ENCODE measurements around the gene PTPN13. TPM values are rescaled to one million over a fixed set of nuclear protein-coding genes. Genes with fewer than 3 reads are reported as not detected.

Gene PTPN13
- total RNA-seq, 2 experiments from 2014 or later: 2.7 to 3.2 TPM

- ChIA-PET CTCF (no interaction called here), POLR2A (no interaction called here)
- H3K36me3 Mint-ChIP-seq: no peaks in the 10 kb centered on the region
- no peak for DNase-seq
- H3K27me3 Mint-ChIP-seq: no peaks in the 10 kb centered on the region
- intact Hi-C loops (cut with micrococcal nuclease): no loop called here
- H3K9me3 Mint-ChIP-seq: no peaks in the 10 kb centered on the region
- H3K4me3 Mint-ChIP-seq: no peak overlapping the region
- no peaks in the 10 kb centered on the region for H3K4me1 Mint-ChIP-seq (ENCODE audit: low read depth)
- no peak overlapping the region for H3K27ac Mint-ChIP-seq
Measured at GRCh38 chr4:86563416-86563815, 30.7 kb upstream of the PTPN13 start.

GRCh38 chr4:86564795-86565194, 29.3 kb upstream of the PTPN13 start:
- ChIA-PET CTCF (no interaction called here), POLR2A (no interaction called here)
- no peak for DNase-seq
- intact Hi-C loops (cut with micrococcal nuclease): no loop called here
- Mint-ChIP-seq H3K36me3 (no peaks in the 10 kb centered on the region), H3K27me3 (no peaks in the 10 kb centered on the region), H3K27ac (no peak overlapping the region), H3K4me3 (no peak overlapping the region), H3K4me1 (ENCODE audit: low read depth) (peaks cover 7% of the 10 kb centered on the region), H3K9me3 (no peaks in the 10 kb centered on the region)

- Mint-ChIP-seq H3K4me1 (ENCODE audit: low read depth) (peaks cover 7% of the 10 kb centered on the region), H3K4me3 (no peak overlapping the region), H3K27ac (no peak overlapping the region), H3K36me3 (no peaks in the 10 kb centered on the region), H3K27me3 (no peaks in the 10 kb centered on the region), H3K9me3 (no peaks in the 10 kb centered on the region)
- no peak for DNase-seq
- POLR2A ChIA-PET: no interaction called here
- CTCF ChIA-PET: no interaction called here
- intact Hi-C loops (cut with micrococcal nuclease): no loop called here
Measured at GRCh38 chr4:86565651-86566050, 28.5 kb upstream of the PTPN13 start.

- H3K27me3 Mint-ChIP-seq: no peaks in the 10 kb centered on the region
- no peak overlapping the region for H3K4me3 Mint-ChIP-seq
- H3K4me1 Mint-ChIP-seq (ENCODE audit: low read depth): peaks cover 7% of the 10 kb centered on the region
- no peaks in the 10 kb centered on the region for H3K9me3 Mint-ChIP-seq
- intact Hi-C loops (cut with micrococcal nuclease): no loop called here
- H3K27ac Mint-ChIP-seq: no peak overlapping the region
- ChIA-PET POLR2A (no interaction called here), CTCF (no interaction called here)
- DNase-seq: no peak
- no peaks in the 10 kb centered on the region for H3K36me3 Mint-ChIP-seq
Measured at GRCh38 chr4:86569103-86569870, 24.8 kb upstream of the PTPN13 start.

- no peak for DNase-seq
- Mint-ChIP-seq H3K27me3 (no peaks in the 10 kb centered on the region), H3K36me3 (no peaks in the 10 kb centered on the region), H3K4me3 (no peak overlapping the region), H3K9me3 (no peaks in the 10 kb centered on the region), H3K27ac (no peak overlapping the region), H3K4me1 (ENCODE audit: low read depth) (peaks cover 2% of the 10 kb centered on the region)
- CTCF ChIA-PET: interaction anchor here (1.0 kb wide), 1 partner anchor 9 kb away, joined by 3 read pairs; no protein-coding TSS in a partner anchor
- intact Hi-C loops (cut with micrococcal nuclease): no loop called here
- POLR2A ChIA-PET: no interaction called here
Measured at GRCh38 chr4:86579941-86580340, 14.2 kb upstream of the PTPN13 start.

- Mint-ChIP-seq H3K4me3 (no peak overlapping the region), H3K27me3 (no peaks in the 10 kb centered on the region), H3K9me3 (no peaks in the 10 kb centered on the region), H3K4me1 (ENCODE audit: low read depth) (peaks cover 2% of the 10 kb centered on the region), H3K36me3 (no peaks in the 10 kb centered on the region), H3K27ac (no peak overlapping the region)
- intact Hi-C loops (cut with micrococcal nuclease): no loop called here
- DNase-seq: no peak
- ChIA-PET POLR2A (no interaction called here), CTCF (interaction anchor here (0.9 kb wide), 1 partner anchor 12 kb away, joined by 3 read pairs; the partner anchor contains the start of gene PTPN13)
Measured at GRCh38 chr4:86582410-86582809, 11.7 kb upstream of the PTPN13 start.

- Mint-ChIP-seq H3K4me1 (ENCODE audit: low read depth) (peaks cover 2% of the 10 kb centered on the region), H3K4me3 (no peak overlapping the region), H3K27me3 (no peaks in the 10 kb centered on the region), H3K36me3 (no peaks in the 10 kb centered on the region), H3K27ac (no peak overlapping the region), H3K9me3 (no peaks in the 10 kb centered on the region)
- no peak for DNase-seq
- intact Hi-C loops (cut with micrococcal nuclease): no loop called here
- POLR2A ChIA-PET: no interaction called here
- CTCF ChIA-PET: interaction anchor here (1.8 kb wide), 1 partner anchor 87 kb away, joined by 4 read pairs; no protein-coding TSS in a partner anchor
Measured at GRCh38 chr4:86586160-86586572, 7.9 kb upstream of the PTPN13 start.

GRCh38 chr4:86586626-86587380, 7.3 kb upstream of the PTPN13 start:
- ChIA-PET POLR2A (no interaction called here), CTCF (interaction anchor here (1.0 to 1.8 kb wide), 2 partner anchors 88 to 91 kb away, joined by 3 to 4 read pairs; no protein-coding TSS in a partner anchor)

GRCh38 chr4:86587381-86588140, 6.6 kb upstream of the PTPN13 start:
- Mint-ChIP-seq H3K27ac (no peak overlapping the region), H3K4me1 (ENCODE audit: low read depth) (no peaks in the 10 kb centered on the region), H3K9me3 (no peaks in the 10 kb centered on the region), H3K4me3 (no peak overlapping the region), H3K27me3 (peaks cover 3% of the 10 kb centered on the region), H3K36me3 (no peaks in the 10 kb centered on the region)
- POLR2A ChIA-PET: no interaction called here
- intact Hi-C loops (cut with micrococcal nuclease): no loop called here
- DNase-seq: no peak
- CTCF ChIA-PET: interaction anchor here (1.0 kb wide), 1 partner anchor 91 kb away, joined by 3 read pairs; no protein-coding TSS in a partner anchor

More at GRCh38 chr4:86586626-86587380, 7.3 kb upstream of the PTPN13 start:
- intact Hi-C loops (cut with micrococcal nuclease): no loop called here
- Mint-ChIP-seq H3K9me3 (no peaks in the 10 kb centered on the region), H3K4me1 (ENCODE audit: low read depth) (peaks cover 2% of the 10 kb centered on the region), H3K27me3 (no peaks in the 10 kb centered on the region), H3K36me3 (no peaks in the 10 kb centered on the region), H3K4me3 (no peak overlapping the region), H3K27ac (no peak overlapping the region)
- DNase-seq: no peak

GRCh38 chr4:86592553-86593249, 1.4 kb upstream of the PTPN13 start:
- H3K9me3 Mint-ChIP-seq: no peaks in the 10 kb centered on the region
- ChIA-PET POLR2A (no interaction called here), CTCF (no interaction called here)
- DNase-seq: no peak
- no peaks in the 10 kb centered on the region for H3K36me3 Mint-ChIP-seq
- H3K27ac Mint-ChIP-seq: no peak overlapping the region
- no peak overlapping the region for H3K4me3 Mint-ChIP-seq
- peaks cover 37% of the 10 kb centered on the region for H3K27me3 Mint-ChIP-seq
- peaks cover 15% of the 10 kb centered on the region for H3K4me1 Mint-ChIP-seq (ENCODE audit: low read depth)
- intact Hi-C loops (cut with micrococcal nuclease): loop anchor here (5.0 kb wide), 1 partner anchor 95 kb away; no protein-coding TSS in a partner anchor

GRCh38 chr4:86594559-86595425, 677 bp downstream of the PTPN13 start:
- CTCF ChIA-PET: interaction anchor here (0.8 to 1.3 kb wide), 5 partner anchors 13 to 99 kb away, joined by 3 to 5 read pairs (median 4); no protein-coding TSS in a partner anchor
- peaks cover 39% of the 10 kb centered on the region for H3K27me3 Mint-ChIP-seq

More at GRCh38 chr4:86594559-86595425, 677 bp downstream of the PTPN13 start:
- H3K9me3 Mint-ChIP-seq: no peaks in the 10 kb centered on the region
- peak overlapping the region; percentile 73 for H3K4me3 Mint-ChIP-seq
- DNase-seq: peak; percentile 27
- H3K27ac Mint-ChIP-seq: peak overlapping the region; percentile 47
- peaks cover 15% of the 10 kb centered on the region for H3K4me1 Mint-ChIP-seq (ENCODE audit: low read depth)
- H3K36me3 Mint-ChIP-seq: no peaks in the 10 kb centered on the region
- POLR2A ChIA-PET: interaction anchor here (1.1 kb wide), 1 partner anchor 50 kb away, joined by 3 read pairs; no protein-coding TSS in a partner anchor
- intact Hi-C loops (cut with micrococcal nuclease): loop anchor here (1.0 to 5.0 kb wide), 3 partner anchors 50 to 298 kb away; partner anchors contain the start of gene C4orf36

Measured in activated CD4-positive, alpha-beta memory T cell treated with anti-CD3 and anti-CD28 coated beads for 36 hours (primary cell).